ENCODE results near the gene ABCD1.

DNA sequence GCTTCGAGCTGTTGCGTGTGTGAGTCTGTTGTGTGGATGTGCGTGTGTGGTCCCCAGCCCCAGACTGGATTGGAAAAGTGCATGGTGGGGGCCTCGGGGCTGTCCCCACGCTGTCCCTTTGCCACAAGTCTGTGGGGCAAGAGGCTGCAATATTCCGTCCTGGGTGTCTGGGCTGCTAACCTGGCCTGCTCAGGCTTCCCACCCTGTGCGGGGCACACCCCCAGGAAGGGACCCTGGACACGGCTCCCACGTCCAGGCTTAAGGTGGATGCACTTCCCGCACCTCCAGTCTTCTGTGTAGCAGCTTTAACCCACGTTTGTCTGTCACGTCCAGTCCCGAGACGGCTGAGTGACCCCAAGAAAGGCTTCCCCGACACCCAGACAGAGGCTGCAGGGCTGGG, 28.6 kb upstream of the ABCD1 start:
- TF ChIP-seq CTCF (IDR thresholded peaks at IDR 0.05) (no peak), POLR2AphosphoS5 (IDR thresholded peaks at IDR 0.05; ENCODE audit: insufficient read depth in 1 of 2, low read depth in 1 of 2) (no peak), POLR2A (IDR thresholded peaks at IDR 0.05) (no peak)
